HepG2 (cell line): ENCODE data around the gene CDH12.

Source experiments
- CREB3 ChIP-seq: sonication (generic); formaldehyde crosslinking; IDR thresholded peaks from 2 replicates; pipeline ENCODE4 v1.5.0; 2020; ENCODE audit warnings: missing genetic modification reagents
- CTCF ChIP-seq: sonication (generic); formaldehyde crosslinking; IDR thresholded peaks from 2 replicates; pipeline ENCODE4 v1.5.0; 2020; ENCODE audit warnings: mild to moderate bottlenecking, missing genetic modification reagents, moderate library complexity
- ELF1 ChIP-seq: sonication (generic); formaldehyde crosslinking; IDR thresholded peaks from 2 replicates; pipeline ENCODE4 v1.4.0; 2020; ENCODE audit warnings: missing genetic modification reagents
- FOSL1 ChIP-seq: sonication (generic); formaldehyde crosslinking; IDR thresholded peaks from 2 replicates; pipeline ENCODE4 v1.9.0; 2021; ENCODE audit warnings: missing genetic modification reagents, borderline replicate concordance
- HNF4G ChIP-seq, 2 experiments: sonication (generic) in 1 of 2; formaldehyde crosslinking in 1 of 2; IDR thresholded peaks; 2 replicates each; pipeline versions ENCODE4 v1.4.0 to v1.6.1; 2011 to 2020; ENCODE audit warnings: borderline replicate concordance in 2 of 2, low read depth in 2 of 2, mild to moderate bottlenecking in 2 of 2, low read length in 1 of 2, missing genetic modification reagents in 1 of 2, moderate library complexity in 1 of 2
- JUNB ChIP-seq: sonication (generic); formaldehyde crosslinking; IDR thresholded peaks from 2 replicates; pipeline ENCODE4 v1.8.0; 2022; ENCODE audit warnings: missing genetic modification reagents, mild to moderate bottlenecking, borderline replicate concordance
- NR2F1 ChIP-seq, 2 experiments: fragments of 450-650 bp in 1 of 2; formaldehyde crosslinking in 1 of 2; IDR thresholded peaks; 2 replicates each; pipeline versions ENCODE4 v1.5.0 to v1.6.1; 2016 to 2020; ENCODE audit warnings: mild to moderate bottlenecking in 1 of 2, missing compliant biosample characterization in 1 of 2, missing genetic modification reagents in 1 of 2, moderate library complexity in 1 of 2
- RAD51 ChIP-seq: fragments of 450-650 bp; IDR thresholded peaks from 2 replicates; pipeline ENCODE4 v1.6.1; 2016; ENCODE audit warnings: borderline replicate concordance
- RFX5 ChIP-seq: IDR thresholded peaks from 2 replicates; pipeline ENCODE4 v1.6.1; 2011; ENCODE audit warnings: low read depth, low read length, improper control_type of control experiment
- SMC3 ChIP-seq: IDR thresholded peaks from 2 replicates; pipeline ENCODE4 v1.6.1; 2011; ENCODE audit warnings: low read length, improper control_type of control experiment
- STAG1 ChIP-seq: sonication (generic); formaldehyde crosslinking; IDR thresholded peaks from 2 replicates; pipeline ENCODE4 v1.4.0; 2020; ENCODE audit warnings: missing genetic modification reagents
- ZNF619 ChIP-seq: sonication (generic); formaldehyde crosslinking; IDR thresholded peaks from 2 replicates; pipeline ENCODE4 v1.4.0; 2020; ENCODE audit warnings: mild to moderate bottlenecking, missing genetic modification reagents
- ZNF776 ChIP-seq: sonication (generic); formaldehyde crosslinking; IDR thresholded peaks from 2 replicates; pipeline ENCODE4 v1.4.0; 2020; ENCODE audit warnings: mild to moderate bottlenecking, missing genetic modification reagents
- ZNF841 ChIP-seq: sonication (generic); formaldehyde crosslinking; IDR thresholded peaks from 2 replicates; pipeline ENCODE4 v1.8.1; 2023; ENCODE audit warnings: missing genetic modification reagents, borderline replicate concordance

GRCh38 chr5:22787398-22787797 is 65.7 kb downstream of the CDH12 start:
- TF ChIP-seq ZNF841 (CRISPR knock-in tag), result no peak
- no peak for TF ChIP-seq SMC3
- no peak for TF ChIP-seq HNF4G (IDR thresholded peaks at IDR 0.05; ENCODE audit: borderline replicate concordance, low read depth, low read length)
- no peak for TF ChIP-seq HNF4G (CRISPR knock-in tag; IDR thresholded peaks at IDR 0.05; ENCODE audit: borderline replicate concordance, low read depth)
- TF ChIP-seq NR2F1 (CRISPR knock-in tag; IDR thresholded peaks at IDR 0.05), result no peak
- no peak for TF ChIP-seq ZNF619 (CRISPR knock-in tag)
- TF ChIP-seq CREB3, result no peak
- TF ChIP-seq ZNF776 (CRISPR knock-in tag), result no peak
- no peak for TF ChIP-seq ELF1 (CRISPR knock-in tag)
- TF ChIP-seq RFX5, result no peak
- no peak for TF ChIP-seq JUNB (CRISPR knock-in tag)
- no peak for TF ChIP-seq CTCF (CRISPR knock-in tag)
- no peak for TF ChIP-seq FOSL1 (CRISPR knock-in tag)
- TF ChIP-seq STAG1 (CRISPR knock-in tag), result no peak
- no peak for TF ChIP-seq RAD51
